Right atrium auricular region (tissue), 2 donors: ENCODE measurements around the gene DRD1. TPM values are rescaled to one million over a fixed set of nuclear protein-coding genes. Genes with fewer than 3 reads are reported as not detected.

ENCODE experiments used
- DNase-seq: peaks from one replicate; pipeline ENCODE4 v3.0.0-alpha.2; 2019; ENCODE audit warnings: low spot score
- H3K27ac ChIP-seq, 2 donors: fragments of 200-600 bp; sonication (generic); 1 replicate in 1 of 2; 2 replicates in 1 of 2; pipeline ENCODE4 v1.5.1; 2016 to 2019
- H3K27me3 ChIP-seq, 2 donors: fragments of 200-600 bp; sonication (generic); one replicate each; pipeline versions ENCODE4 v1.5.1 to v1.6.0; 2017 to 2019
- H3K36me3 ChIP-seq: fragments of 200-600 bp; sonication (generic); one replicate; pipeline ENCODE4 v1.5.1; 2016
- H3K4me1 ChIP-seq, 2 donors: fragments of 200-600 bp; sonication (generic); one replicate each; pipeline versions ENCODE4 v1.5.1 to v1.6.0; 2017 to 2019
- H3K4me3 ChIP-seq, 2 donors: fragments of 200-600 bp; sonication (generic); 1 replicate in 1 of 2; 2 replicates in 1 of 2; pipeline ENCODE4 v1.5.1; 2017 to 2019; ENCODE audit warnings: mild to moderate bottlenecking in 1 of 2, moderate library complexity in 1 of 2
- H3K9me3 ChIP-seq, 2 donors: fragments of 200-600 bp; sonication (generic); one replicate each; pipeline ENCODE4 v1.5.1; 2019
- total RNA-seq, 2 donors: library from RNA; depleted of rRNA; stranded (reverse); fragments of >200 nt; gene quantifications; one replicate each; pipeline ENCODE4 v1.1.0, GENCODE V29; 2016
- TF ChIP-seq, protein P1 (sequence below), 2 donors: fragments of 200-600 bp; sonication (generic); IDR thresholded peaks; one replicate each; pipeline ENCODE4 v1.5.1; 2019; ENCODE audit warnings: antibody characterized with exemption in 2 of 2

Gene DRD1
- total RNA-seq, 2 donors from 2014 or later, result not detected

- no peaks in the 10 kb centered on the region for H3K9me3 ChIP-seq
- DNase-seq, result no peak
- peaks cover 8% of the 10 kb centered on the region for H3K36me3 ChIP-seq
- no peak overlapping the region for H3K27ac ChIP-seq
- H3K4me3 ChIP-seq, result no peak overlapping the region
- no peaks in the 10 kb centered on the region for H3K27me3 ChIP-seq
- TF ChIP-seq, protein P1, sequence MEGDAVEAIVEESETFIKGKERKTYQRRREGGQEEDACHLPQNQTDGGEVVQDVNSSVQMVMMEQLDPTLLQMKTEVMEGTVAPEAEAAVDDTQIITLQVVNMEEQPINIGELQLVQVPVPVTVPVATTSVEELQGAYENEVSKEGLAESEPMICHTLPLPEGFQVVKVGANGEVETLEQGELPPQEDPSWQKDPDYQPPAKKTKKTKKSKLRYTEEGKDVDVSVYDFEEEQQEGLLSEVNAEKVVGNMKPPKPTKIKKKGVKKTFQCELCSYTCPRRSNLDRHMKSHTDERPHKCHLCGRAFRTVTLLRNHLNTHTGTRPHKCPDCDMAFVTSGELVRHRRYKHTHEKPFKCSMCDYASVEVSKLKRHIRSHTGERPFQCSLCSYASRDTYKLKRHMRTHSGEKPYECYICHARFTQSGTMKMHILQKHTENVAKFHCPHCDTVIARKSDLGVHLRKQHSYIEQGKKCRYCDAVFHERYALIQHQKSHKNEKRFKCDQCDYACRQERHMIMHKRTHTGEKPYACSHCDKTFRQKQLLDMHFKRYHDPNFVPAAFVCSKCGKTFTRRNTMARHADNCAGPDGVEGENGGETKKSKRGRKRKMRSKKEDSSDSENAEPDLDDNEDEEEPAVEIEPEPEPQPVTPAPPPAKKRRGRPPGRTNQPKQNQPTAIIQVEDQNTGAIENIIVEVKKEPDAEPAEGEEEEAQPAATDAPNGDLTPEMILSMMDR (IDR thresholded peaks at IDR 0.05), result no peak
- peaks cover 0 to 3% of the 10 kb centered on the region in 2 donors for H3K4me1 ChIP-seq
These were observed 43.7 kb upstream of the DRD1 start for GRCh38 chr5:175487514-175488222.

DNA sequence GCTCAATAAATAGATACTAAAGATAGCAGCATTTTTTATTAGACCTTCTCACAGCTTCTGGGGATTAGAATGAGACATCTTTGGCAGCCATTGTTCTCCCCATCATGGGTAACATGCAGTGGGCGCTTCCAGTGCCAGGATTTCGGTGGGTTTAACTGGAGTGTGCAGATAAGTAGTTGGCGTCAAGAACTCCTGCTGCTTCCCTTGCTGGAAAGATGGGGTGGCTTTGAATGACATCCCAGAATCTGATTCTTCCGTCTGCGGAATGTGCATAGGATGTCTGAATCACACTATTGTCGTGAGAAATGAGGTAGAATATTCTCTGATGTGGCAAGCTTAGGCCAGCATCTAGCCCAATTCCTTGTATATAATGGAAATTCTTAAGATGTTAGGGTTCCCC lies 41.6 kb upstream of the DRD1 start:
- TF ChIP-seq, protein P1 (IDR thresholded peaks at IDR 0.05), result no peak

GRCh38 chr5:175484829-175485228 lies 40.8 kb upstream of the DRD1 start:
- no peak overlapping the region for H3K27ac ChIP-seq
- H3K36me3 ChIP-seq, result no peaks in the 10 kb centered on the region
- H3K9me3 ChIP-seq, result no peaks in the 10 kb centered on the region
- no peak for DNase-seq
- H3K4me3 ChIP-seq, result no peak overlapping the region
- no peaks in the 10 kb centered on the region for H3K27me3 ChIP-seq
- TF ChIP-seq, protein P1 (IDR thresholded peaks at IDR 0.05), result no peak
- H3K4me1 ChIP-seq, result peaks cover 0 to 5% of the 10 kb centered on the region in 2 donors

More for the DNA sequence above, 41.6 kb upstream of the DRD1 start:
- no peak overlapping the region for H3K27ac ChIP-seq
- peaks cover 0 to 3% of the 10 kb centered on the region in 2 donors for H3K4me1 ChIP-seq
- H3K4me3 ChIP-seq, result no peak overlapping the region
- H3K9me3 ChIP-seq, result no peaks in the 10 kb centered on the region
- no peak for DNase-seq
- no peaks in the 10 kb centered on the region for H3K27me3 ChIP-seq
- H3K36me3 ChIP-seq, result no peaks in the 10 kb centered on the region

GRCh38 chr5:175484322-175484721 lies 40.3 kb upstream of the DRD1 start:
- Histone ChIP-seq H3K4me1 (peaks cover 0 to 10% of the 10 kb centered on the region in 2 donors), H3K36me3 (no peaks in the 10 kb centered on the region)

GRCh38 chr5:175483337-175483736 lies 39.4 kb upstream of the DRD1 start:
- Histone ChIP-seq H3K27me3 (no peaks in the 10 kb centered on the region), H3K27ac (no peak overlapping the region), H3K4me1 (peaks cover 0 to 13% of the 10 kb centered on the region in 2 donors), H3K9me3 (no peaks in the 10 kb centered on the region), H3K36me3 (no peaks in the 10 kb centered on the region), H3K4me3 (no peak overlapping the region)
- TF ChIP-seq, protein P1 (IDR thresholded peaks at IDR 0.05), result no peak
- no peak for DNase-seq

More at GRCh38 chr5:175484322-175484721, 40.3 kb upstream of the DRD1 start:
- TF ChIP-seq, protein P1 (IDR thresholded peaks at IDR 0.05), result no peak
- Histone ChIP-seq H3K4me3 (no peak overlapping the region), H3K27me3 (no peaks in the 10 kb centered on the region), H3K27ac (no peak overlapping the region), H3K9me3 (no peaks in the 10 kb centered on the region)
- DNase-seq, result no peak
